Thymus (tissue), 14 donors: ENCODE results near the gene SIX2. TPM values are rescaled to one million over a fixed set of nuclear protein-coding genes. Genes with fewer than 3 reads are reported as not detected.
A peak's percentile ranks its signal among the peaks of the same experiment; 100 is the strongest.

ENCODE experiments used
- DNase-seq, 9 donors: peaks; one replicate each; pipeline ENCODE4 v3.0.0-alpha.2; 2013; ENCODE audit warnings: low spot score in 9 of 9, low read depth in 6 of 9, missing footprints in 1 of 9
- H3K27ac ChIP-seq, 2 donors: one replicate each; pipeline ENCODE4 v1.5.1; 2013; ENCODE audit warnings: control low read depth in 1 of 2, low read depth in 1 of 2, low read length in 1 of 2, mild to moderate bottlenecking in 1 of 2, moderate library complexity in 1 of 2
- H3K27me3 ChIP-seq, 2 donors: one replicate each; pipeline ENCODE4 v1.5.1; 2013; ENCODE audit warnings: low read length in 1 of 2; ENCODE audit not compliant: control insufficient read depth in 2 of 2, insufficient read depth in 1 of 2
- H3K36me3 ChIP-seq, 2 donors: one replicate each; pipeline ENCODE4 v1.5.1; 2013; ENCODE audit warnings: low read length in 1 of 2, mild to moderate bottlenecking in 1 of 2, moderate library complexity in 1 of 2; ENCODE audit not compliant: control insufficient read depth in 2 of 2, insufficient read depth in 2 of 2
- H3K4me1 ChIP-seq, 2 donors: one replicate each; pipeline ENCODE4 v1.5.1; 2013; ENCODE audit warnings: low read length in 2 of 2; ENCODE audit not compliant: control insufficient read depth in 2 of 2, insufficient read depth in 2 of 2
- H3K4me3 ChIP-seq, 2 donors: one replicate each; pipeline ENCODE4 v1.5.1; 2013; ENCODE audit warnings: low read length in 2 of 2, control low read depth in 1 of 2, mild to moderate bottlenecking in 1 of 2
- H3K9me3 ChIP-seq, 2 donors: one replicate each; pipeline ENCODE4 v1.5.1; 2013; ENCODE audit warnings: low read length in 1 of 2, mild to moderate bottlenecking in 1 of 2; ENCODE audit not compliant: control insufficient read depth in 2 of 2, insufficient read depth in 1 of 2
- WGBS: extraction: QIAGEN DNeasy Blood & Tissue Kit; methylation state at CpG from one replicate; pipeline ENCODE4 v1.1.7; 2013; 5-methylcytosine and 5-hydroxymethylcytosine counted together
- long read RNA-seq, 10 donors: transcript quantifications; one replicate each; lab custom pipeline, GENCODE V29; 2026
- polyA plus RNA-seq: library from polyadenylated mRNA; stranded (reverse); fragments of 200-250 nt; gene quantifications from one replicate; pipeline ENCODE4 v1.2.3, GENCODE V29; 2013
- total RNA-seq: library from RNA; stranded (reverse); fragments of 120-200 nt; gene quantifications from one replicate; pipeline ENCODE4 v1.2.4, GENCODE V29; 2013
- donor health status: healthy.

The SIX2 gene
- total RNA-seq = 0.90 TPM
- 16.7 TPM for polyA plus RNA-seq
- long read RNA-seq, donor 1 = 0 reads
- long read RNA-seq, donor 2, transcript SIX2-201 (2 exons, 2,205 nt) = major isoform, 8 of 8 reads
- long read RNA-seq, donor 2, partial matches to known transcripts = 0 of 8 reads
- long read RNA-seq, donor 2, other reads (novel, unspliced or antisense) = 0 of 8 reads
- long read RNA-seq, donor 3, partial matches to known transcripts = 0 of 2 reads
- long read RNA-seq, donor 3, other reads (novel, unspliced or antisense) = 0 of 2 reads
- long read RNA-seq, donor 4, partial matches to known transcripts = 0 of 1 reads
- long read RNA-seq, donor 4, other reads (novel, unspliced or antisense) = 0 of 1 reads
- long read RNA-seq, donor 5, partial matches to known transcripts = 0 of 4 reads
- long read RNA-seq, donor 5, other reads (novel, unspliced or antisense) = 0 of 4 reads
- long read RNA-seq, donor 6, transcript SIX2-201 (2 exons, 2,205 nt) = major isoform, 5 of 5 reads
- long read RNA-seq, donor 6, partial matches to known transcripts = 0 of 5 reads
- long read RNA-seq, donor 6, other reads (novel, unspliced or antisense) = 0 of 5 reads
- long read RNA-seq, donor 7, partial matches to known transcripts = 0 of 3 reads
- long read RNA-seq, donor 7, other reads (novel, unspliced or antisense) = 0 of 3 reads
- long read RNA-seq, donor 8, partial matches to known transcripts = 0 of 1 reads
- long read RNA-seq, donor 8, other reads (novel, unspliced or antisense) = 0 of 1 reads
- long read RNA-seq, donor 9 = 0 reads
- long read RNA-seq, donor 10, partial matches to known transcripts = 0 of 1 reads
- long read RNA-seq, donor 10, other reads (novel, unspliced or antisense) = 0 of 1 reads

DNA sequence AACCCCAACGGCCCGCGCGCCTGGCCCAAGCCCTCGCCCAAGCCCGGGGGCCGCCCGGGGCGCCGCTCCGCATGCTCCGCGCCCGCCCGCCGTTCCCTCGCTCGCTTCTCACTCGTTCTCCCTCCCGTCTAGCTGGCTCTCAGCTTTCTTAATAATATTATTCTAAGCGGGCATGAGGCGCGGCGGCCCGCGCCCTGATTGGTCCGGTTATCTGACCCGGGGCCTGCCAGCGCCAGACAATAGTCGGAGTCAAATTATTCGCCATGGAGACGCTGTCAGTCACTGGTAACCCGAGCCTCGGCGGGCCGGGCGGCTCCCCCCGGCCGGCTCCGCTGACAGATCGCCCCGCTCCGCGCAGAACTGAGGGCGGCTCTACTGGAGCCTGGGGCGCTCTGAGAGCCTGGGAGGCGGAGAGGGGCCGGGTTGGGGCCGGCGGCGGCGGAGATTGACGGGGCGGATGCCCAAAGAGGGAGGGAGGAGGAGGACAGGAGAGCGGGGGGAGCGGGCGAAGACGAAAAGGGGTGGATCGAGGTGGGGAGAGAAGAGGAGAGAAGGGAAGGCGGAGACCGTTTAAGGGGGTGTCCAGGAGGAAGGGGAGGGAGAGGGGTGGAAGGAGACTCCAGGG, at the start of gene SIX2:
TSS of gene SIX2 (minus strand) at position 150 of the 625 bp plus-strand sequence. CDS start 342 bp downstream, outside the sequence.
- H3K4me1 ChIP-seq = peaks cover 10 to 37% of the 10 kb centered on the region in 2 donors
- peaks cover 3 to 34% of the 10 kb centered on the region in 2 donors for H3K9me3 ChIP-seq
- H3K4me3 ChIP-seq = peak within 1 kb of the TSS; percentile 33 to 35
- peaks cover 98% of the 10 kb centered on the region in 2 donors for H3K27me3 ChIP-seq
- peak within 1 kb of the TSS; percentile 51 to 60 for H3K27ac ChIP-seq
- no peaks in the 10 kb centered on the region for H3K36me3 ChIP-seq
- no peak for DNase-seq
- 2% methylated on average over 61 of the region's 61 CpGs for WGBS

DNA sequence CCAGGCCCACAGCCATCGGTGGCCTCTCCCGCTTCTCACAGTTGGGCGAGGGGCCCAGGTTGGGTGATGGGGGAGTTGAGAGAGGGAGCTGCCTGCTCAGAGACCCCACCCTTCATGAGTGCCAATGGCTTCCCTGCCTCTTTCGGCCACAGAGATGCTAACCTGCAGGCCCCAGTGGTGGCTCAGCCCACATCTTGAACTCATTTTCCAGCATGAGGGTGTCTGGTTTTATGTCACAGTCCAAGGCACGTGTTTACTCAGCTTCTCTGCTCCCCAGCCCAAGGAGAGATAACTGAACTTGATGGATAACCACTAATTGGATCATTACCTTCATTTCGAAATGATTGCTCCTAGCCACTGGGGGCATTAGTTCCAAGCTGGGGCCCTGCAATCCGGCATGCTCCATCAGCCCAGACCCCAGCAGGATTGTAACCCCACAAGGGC, 45.9 kb upstream of the SIX2 start:
- Histone ChIP-seq H3K27ac (no peak overlapping the region), H3K27me3 (no peaks in the 10 kb centered on the region), H3K9me3 (no peaks in the 10 kb centered on the region), H3K36me3 (no peaks in the 10 kb centered on the region), H3K4me3 (no peak overlapping the region), H3K4me1 (no peaks in the 10 kb centered on the region)
- no peak for DNase-seq
- WGBS = 92% methylated on average over 7 of the region's 7 CpGs

DNA sequence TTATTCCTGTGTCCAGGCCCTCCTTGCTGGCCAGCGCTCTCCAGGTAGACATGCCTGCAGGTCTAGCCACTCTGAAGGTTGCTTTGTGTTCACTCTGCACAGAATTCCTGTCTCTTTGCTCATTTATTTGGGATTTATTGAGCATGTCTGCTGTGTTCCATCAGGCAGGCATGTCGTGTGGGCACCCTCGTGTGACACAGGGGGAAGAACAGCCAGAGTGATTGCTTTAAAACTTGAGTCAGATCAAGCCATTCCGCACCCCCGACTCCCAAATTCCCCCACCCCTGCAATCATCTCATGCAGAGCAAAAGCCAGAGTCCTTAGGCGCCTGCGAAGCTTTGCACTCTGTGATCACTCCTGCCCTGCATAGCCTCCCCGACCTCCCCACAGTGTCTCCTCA, 44.7 kb upstream of the SIX2 start:
- peaks cover 0 to 2% of the 10 kb centered on the region in 2 donors for H3K27me3 ChIP-seq
- DNase-seq = no peak
- H3K27ac ChIP-seq = no peak overlapping the region
- 93% methylated on average over 8 of the region's 8 CpGs for WGBS
- no peaks in the 10 kb centered on the region for H3K9me3 ChIP-seq
- H3K4me1 ChIP-seq = no peaks in the 10 kb centered on the region
- H3K4me3 ChIP-seq = no peak overlapping the region
- no peaks in the 10 kb centered on the region for H3K36me3 ChIP-seq

DNA sequence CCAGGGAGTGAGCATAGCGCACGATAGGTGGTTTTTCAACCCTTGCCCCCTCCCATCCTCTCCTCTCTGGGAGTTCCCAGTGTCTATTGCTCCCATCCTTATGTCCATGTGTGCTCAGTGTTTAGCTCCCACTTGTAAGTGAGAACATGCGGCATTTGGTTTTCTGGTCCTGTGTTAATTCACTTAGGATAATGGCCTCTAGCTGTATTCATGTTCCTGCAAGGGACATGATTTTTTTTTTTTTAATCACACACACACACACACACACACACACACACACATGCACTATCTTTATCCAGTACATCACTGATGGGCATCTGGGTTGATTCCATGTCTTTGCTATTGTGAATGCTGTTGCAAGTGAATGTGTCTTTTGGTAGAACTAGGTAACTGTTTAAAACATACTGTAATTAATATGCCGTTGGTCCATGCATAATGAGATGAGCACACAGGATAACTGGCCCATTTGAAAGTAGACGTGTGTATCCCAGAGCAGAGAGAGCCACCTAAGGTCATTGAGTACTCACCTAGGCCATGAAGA, 43.2 kb upstream of the SIX2 start:
- WGBS = 98% methylated on average over 5 of the region's 5 CpGs
- no peaks in the 10 kb centered on the region for H3K36me3 ChIP-seq
- no peaks in the 10 kb centered on the region for H3K4me1 ChIP-seq
- peaks cover 0 to 2% of the 10 kb centered on the region in 2 donors for H3K27me3 ChIP-seq
- no peak overlapping the region for H3K27ac ChIP-seq
- DNase-seq = no peak
- H3K4me3 ChIP-seq = no peak overlapping the region
- H3K9me3 ChIP-seq = no peaks in the 10 kb centered on the region

DNA sequence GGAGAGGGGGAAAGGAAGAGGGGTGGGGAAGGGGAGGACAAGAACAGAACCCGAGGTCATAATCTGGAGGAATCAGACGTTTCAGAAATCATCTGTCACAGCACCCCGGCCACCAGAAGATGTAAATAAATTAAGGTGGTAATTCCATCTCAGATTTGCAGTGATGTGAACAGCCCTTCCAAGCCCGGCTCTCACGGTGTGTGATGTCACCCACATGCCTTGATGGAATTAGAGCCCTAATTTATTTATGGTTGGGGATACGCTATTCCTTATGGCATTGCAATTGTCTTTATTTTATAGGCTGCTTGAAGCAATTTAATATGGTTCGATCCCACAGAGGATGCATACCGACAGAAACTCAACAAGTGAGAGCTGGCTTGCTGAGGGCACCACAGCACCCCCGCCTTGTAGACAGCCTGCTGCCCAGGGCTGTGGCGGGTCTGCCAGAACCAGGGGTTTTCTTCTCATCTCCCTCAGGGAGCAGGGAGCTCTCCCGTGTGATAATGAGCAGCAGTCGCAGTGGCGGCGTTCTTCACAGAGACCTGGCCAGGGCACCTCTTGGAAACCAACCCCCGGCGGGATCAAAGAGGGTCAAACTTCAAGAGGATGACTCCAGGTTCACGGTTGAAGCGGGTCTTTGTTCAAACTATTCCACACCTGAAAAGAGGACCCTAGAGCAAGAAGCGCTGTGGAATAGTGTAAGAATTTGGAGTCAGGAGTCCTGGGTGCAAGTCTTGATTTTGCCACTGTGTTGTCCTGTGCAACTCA, 40.5 kb upstream of the SIX2 start:
- Histone ChIP-seq H3K27me3 (peaks cover 0 to 2% of the 10 kb centered on the region in 2 donors), H3K9me3 (no peaks in the 10 kb centered on the region), H3K4me1 (no peaks in the 10 kb centered on the region), H3K27ac (no peak overlapping the region), H3K4me3 (no peak overlapping the region), H3K36me3 (no peaks in the 10 kb centered on the region)
- DNase-seq = no peak
- 95% methylated on average over 19 of the region's 19 CpGs for WGBS

DNA sequence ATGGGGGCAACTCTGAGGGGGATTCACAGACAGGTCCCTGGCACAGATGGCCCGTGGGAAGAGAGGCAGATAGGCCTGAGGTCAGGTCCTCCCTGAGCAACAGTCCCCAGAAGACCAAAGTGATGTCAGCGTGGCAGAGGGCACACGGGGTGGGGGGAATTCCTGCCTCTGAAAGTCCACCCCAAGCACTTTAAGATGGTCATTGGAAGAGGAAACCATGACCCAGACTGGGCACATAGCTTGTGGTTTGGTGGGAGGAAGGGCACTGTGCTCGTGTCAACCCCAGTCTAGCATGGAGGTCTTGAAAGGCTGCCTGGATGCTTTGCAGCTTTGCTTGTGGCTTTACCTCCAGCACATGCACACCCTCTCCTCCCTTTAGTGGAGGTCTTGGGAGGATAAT, 38.0 kb upstream of the SIX2 start:
- H3K9me3 ChIP-seq = no peaks in the 10 kb centered on the region
- H3K4me3 ChIP-seq = no peak overlapping the region
- no peak overlapping the region for H3K27ac ChIP-seq
- no peak for DNase-seq
- WGBS = 69% methylated on average over 4 of the region's 4 CpGs
- H3K27me3 ChIP-seq = peaks cover 0 to 9% of the 10 kb centered on the region in 2 donors
- H3K4me1 ChIP-seq = no peaks in the 10 kb centered on the region
- no peaks in the 10 kb centered on the region for H3K36me3 ChIP-seq

DNA sequence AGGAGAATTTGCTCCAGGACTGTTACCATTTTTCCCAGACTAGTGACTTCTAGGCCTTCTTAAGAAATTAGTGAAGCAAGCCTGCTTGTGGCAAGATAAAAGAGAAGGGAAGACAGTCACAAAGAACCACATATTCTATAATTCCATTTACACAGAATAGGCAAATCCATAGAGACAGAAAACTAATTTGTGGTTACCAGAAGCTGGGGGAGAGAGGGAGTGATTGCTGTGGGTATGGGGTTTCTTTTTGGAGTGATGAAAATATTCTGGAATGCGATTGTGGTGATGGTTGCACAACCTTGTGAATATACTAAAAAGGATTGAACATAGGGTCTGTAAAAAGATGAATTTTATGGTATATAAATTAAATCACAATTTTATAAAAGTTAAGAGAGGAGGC, 37.5 kb upstream of the SIX2 start:
- no peaks in the 10 kb centered on the region for H3K9me3 ChIP-seq

DNA sequence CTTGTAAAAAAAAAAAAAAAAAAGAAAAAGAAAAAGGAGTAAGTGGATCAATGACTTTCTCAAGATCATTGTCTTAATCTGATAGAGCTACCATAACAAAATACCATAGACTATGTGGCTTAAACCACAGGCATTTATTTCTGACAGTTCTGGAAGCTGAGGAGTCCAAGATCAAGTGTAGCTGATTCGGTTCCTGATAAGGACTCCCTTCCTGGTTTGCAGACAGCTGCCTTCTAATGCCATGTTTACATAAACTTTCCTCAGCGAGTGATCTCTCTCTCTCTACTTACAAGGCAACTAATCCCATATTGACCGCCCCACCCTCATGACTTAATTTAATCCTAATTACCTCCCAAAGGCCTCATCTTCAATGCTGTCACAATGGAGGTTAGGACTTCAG, 36.5 kb upstream of the SIX2 start:
- H3K9me3 ChIP-seq = no peaks in the 10 kb centered on the region
- no peak overlapping the region for H3K4me3 ChIP-seq
- H3K4me1 ChIP-seq = no peaks in the 10 kb centered on the region
- WGBS = 91% methylated on average over 3 of the region's 3 CpGs
- DNase-seq = no peak
- H3K27me3 ChIP-seq = peaks cover 0 to 22% of the 10 kb centered on the region in 2 donors
- no peak overlapping the region for H3K27ac ChIP-seq
- no peaks in the 10 kb centered on the region for H3K36me3 ChIP-seq

More for the DNA sequence above, 37.5 kb upstream of the SIX2 start:
- no peak overlapping the region for H3K27ac ChIP-seq
- WGBS = 97% methylated on average over 1 of the region's 1 CpG
- no peak for DNase-seq
- H3K36me3 ChIP-seq = no peaks in the 10 kb centered on the region
- no peaks in the 10 kb centered on the region for H3K4me1 ChIP-seq
- no peak overlapping the region for H3K4me3 ChIP-seq
- peaks cover 0 to 14% of the 10 kb centered on the region in 2 donors for H3K27me3 ChIP-seq
